Fibroblast of the aortic adventitia (primary cell): ENCODE measurements around the gene STAM. TPM values are rescaled to one million over a fixed set of nuclear protein-coding genes. Genes with fewer than 3 reads are reported as not detected.
A peak's percentile ranks its signal among the peaks of the same experiment; 100 is the strongest.

Experiments
- DNase-seq: peaks from one replicate; pipeline ENCODE4 v3.0.0-alpha.2; 2010; ENCODE audit warnings: low read depth
- H3K4me3 ChIP-seq: 2 replicates; pipeline ENCODE4 v1.5.1; 2011; ENCODE audit warnings: low read depth, mild to moderate bottlenecking, control low read depth, low read length, moderate library complexity
- CTCF ChIP-seq: IDR thresholded peaks from 2 replicates; pipeline ENCODE4 v1.5.1; 2011; ENCODE audit warnings: mild to moderate bottlenecking, low read length, control low read depth, inconsistent platforms; ENCODE audit not compliant: insufficient read depth
- small RNA-seq: library from RNA; depleted of rRNA; stranded (forward); fragments of <200 nt; gene quantifications from one replicate; pipeline ENCODE3, GENCODE V24; 2012
- total RNA-seq: library from RNA; depleted of rRNA; stranded (reverse); fragments of >200 nt; gene quantifications from 2 replicates; pipeline ENCODE4 v1.2.3, GENCODE V29; 2012; ENCODE audit warnings: low replicate concordance

Gene STAM
- total RNA-seq, 1 donor: 40.6 TPM

- DNase-seq: no peak
- no peak within 1 kb of the TSS for H3K4me3 ChIP-seq
- TF ChIP-seq CTCF: no peak
Observed at GRCh38 chr10:17751781-17752445, 108.0 kb downstream of the STAM start, which contains the start of gene TMEM236. TSS of gene TMEM236 (plus strand) at chr10:17752201. CDS start at chr10:17752296, 95 bp downstream.

DNA sequence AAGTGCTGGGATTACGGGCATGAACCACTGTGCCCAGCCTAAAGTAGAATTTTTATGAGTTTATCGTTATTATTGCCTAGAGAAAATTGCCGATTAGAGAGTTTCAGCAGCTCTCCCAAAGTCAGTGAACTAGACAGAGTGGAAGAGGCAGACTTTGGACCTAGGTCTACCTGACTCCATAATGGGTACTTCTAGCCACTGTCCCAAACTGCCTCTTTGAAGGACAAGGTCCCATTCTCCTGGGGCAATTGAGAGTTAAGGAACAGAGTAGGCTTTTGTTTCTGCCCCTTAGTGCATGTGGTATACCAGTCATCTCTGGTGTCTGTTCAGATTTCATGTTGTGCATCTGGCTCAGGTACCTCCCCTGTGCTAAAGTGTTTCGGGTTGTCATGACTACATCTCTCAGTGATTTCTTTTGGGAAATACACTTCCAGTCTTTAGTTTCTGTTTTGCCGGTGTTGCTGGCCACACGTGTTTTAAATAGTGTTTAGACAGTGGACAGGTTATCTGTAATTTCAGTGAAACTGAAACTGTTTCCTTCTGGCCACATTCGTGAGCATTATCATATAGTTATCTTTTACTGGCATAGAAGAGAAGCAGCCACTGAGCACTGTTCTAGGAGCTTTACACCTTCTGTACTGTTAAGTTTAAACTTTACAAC is 112.7 kb downstream of the STAM start:
- TF ChIP-seq CTCF: no peak
- peak; percentile 29 for DNase-seq
- peak overlapping the region; percentile 22 for H3K4me3 ChIP-seq

- no peak overlapping the region for H3K4me3 ChIP-seq
- peak; percentile 40 for DNase-seq
- TF ChIP-seq CTCF: no peak
Observed at GRCh38 chr10:17758200-17758599, 114.2 kb downstream of the STAM start.

GRCh38 chr10:17758896-17759295 is 114.9 kb downstream of the STAM start:
- no peak for DNase-seq
- no peak for TF ChIP-seq CTCF
- H3K4me3 ChIP-seq: no peak overlapping the region

DNA sequence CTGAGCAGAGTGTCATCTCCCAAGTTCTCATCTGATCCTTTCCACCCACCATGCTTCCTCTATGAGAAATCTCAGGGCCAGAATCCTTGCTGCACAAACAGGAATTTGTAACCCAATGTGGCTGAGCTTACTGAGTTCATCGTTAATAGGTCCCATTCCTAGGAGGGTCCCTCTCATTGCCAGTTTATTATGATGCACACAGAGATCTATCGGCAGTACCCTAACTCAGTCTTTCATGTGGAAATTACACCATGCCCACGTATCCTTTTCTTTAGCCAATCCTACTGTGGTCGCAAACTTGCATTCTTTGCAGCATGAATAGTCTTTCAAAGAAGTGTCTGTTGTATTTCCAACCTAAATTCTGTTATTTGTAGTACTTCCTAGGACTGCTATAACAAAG is 120.2 kb downstream of the STAM start:
- H3K4me3 ChIP-seq: no peak overlapping the region
- no peak for TF ChIP-seq CTCF
- DNase-seq: no peak

DNA sequence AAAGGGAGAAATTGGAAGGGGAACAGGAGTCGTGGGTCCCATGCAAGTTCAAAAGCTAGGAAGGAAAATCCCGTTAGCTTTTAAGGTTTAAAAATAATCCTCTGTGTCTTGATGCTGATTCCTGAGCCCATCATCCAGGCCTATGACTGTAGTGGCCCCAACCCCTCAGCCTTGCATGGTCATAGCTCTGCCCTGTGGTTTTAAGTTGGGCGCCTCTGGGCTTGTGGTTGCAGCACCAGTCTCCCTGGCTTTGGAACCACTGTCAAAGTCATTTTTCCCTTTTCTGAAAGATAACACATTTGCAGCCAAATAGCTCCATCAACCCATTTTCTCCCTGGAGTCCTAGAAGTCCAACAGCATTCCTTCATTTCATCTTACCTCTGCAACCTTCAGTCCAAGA is 121.7 kb downstream of the STAM start:
- no peak overlapping the region for H3K4me3 ChIP-seq
- DNase-seq: no peak
- no peak for TF ChIP-seq CTCF

Small RNA genes lying within 50 kb of the gene (small RNA-seq; reads per million reads assigned to genes)
- not detected for gene AC069542.2

Other genes starting within 250 kb of the STAM start
- gene ST8SIA6, start 189.6 kb upstream of the STAM start, total RNA-seq: 0.09 TPM in 1 of 2 replicates, not detected in the other
- gene HACD1, start 26.8 kb upstream of the STAM start, total RNA-seq: 7.0 and 18.4 TPM in 2 replicates
- 0.09 and 0.16 TPM in 2 replicates for gene TMEM236, start 108.0 kb downstream of the STAM start, total RNA-seq
- 0.08 and 0.09 TPM in 2 replicates for gene MRC1, start 165.2 kb downstream of the STAM start, total RNA-seq